ENCODE data around the gene PYGB. TPM values are rescaled to one million over a fixed set of nuclear protein-coding genes. Genes with fewer than 3 reads are reported as not detected.
"Not testable (repeated sequence)": the region's sequence is repeated elsewhere in the genome, so short reads cannot be mapped to it uniquely, and the experiment has no call there.

PYGB gene
- total RNA-seq, 8 experiments from 2014 or later, result 40.5 to 140 (median 65.8) TPM

DNA sequence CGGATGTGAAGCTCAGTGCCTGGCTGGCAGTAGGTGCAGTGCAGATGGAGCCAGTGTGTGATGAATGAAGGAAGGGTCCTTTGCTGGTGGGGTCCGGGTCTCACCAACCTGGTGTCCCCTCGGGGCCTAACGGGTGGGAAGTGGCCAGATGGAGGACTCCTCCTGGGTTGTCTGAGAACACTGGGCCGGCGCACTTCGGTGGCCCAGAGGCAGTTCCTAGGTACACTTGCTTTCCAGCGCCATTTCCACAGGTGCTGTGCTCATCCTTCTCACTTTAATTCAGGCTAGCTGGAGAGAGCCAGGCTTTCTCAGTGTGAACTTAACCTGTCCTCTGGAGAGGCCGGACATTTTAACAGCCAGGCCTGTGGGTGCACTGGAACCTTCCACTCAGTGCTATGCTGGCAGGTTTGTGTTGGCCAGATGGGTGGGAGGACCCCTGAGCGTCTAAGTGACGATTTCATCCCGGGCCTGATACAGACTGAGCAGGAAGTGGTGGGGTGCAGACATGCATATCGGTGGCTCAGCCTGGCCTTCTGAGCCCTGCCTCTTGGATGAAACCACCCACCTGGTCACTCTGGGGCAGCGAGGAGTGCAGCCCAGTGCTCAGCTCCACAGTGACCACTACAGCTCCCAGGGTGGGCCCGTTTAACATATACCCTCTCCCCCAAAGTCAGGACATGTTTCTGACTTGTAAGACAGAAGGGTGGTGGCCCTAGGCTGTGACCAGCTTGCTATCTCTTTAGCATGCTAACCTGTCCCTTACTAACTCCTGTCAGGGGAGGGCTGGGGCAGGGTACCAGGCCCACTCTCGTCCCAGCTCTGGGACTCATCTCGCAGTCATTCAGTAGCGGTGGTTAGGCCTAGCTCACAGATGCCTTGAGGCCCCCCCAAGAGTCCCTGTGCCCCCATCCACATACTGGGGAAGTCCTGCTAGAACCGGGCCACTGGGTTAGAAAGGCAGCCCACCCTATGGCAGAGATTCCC is 8.2 kb upstream of the PYGB start:
- Histone ChIP-seq H3K4me3 (no peak overlapping the region), H3K4me1 (replicated peaks in 1 of 2) (peaks cover 19 to 40% of the 10 kb centered on the region in 2 donors), H3K27ac (no peak overlapping the region)
- WGBS, 10 experiments, result 67 to 96% (median 84%) methylated on average over 2 to 10 of the region's 19 CpGs; no CpG with 5 or more reads in 5 of the 10 experiments
- in situ Hi-C loops (cut with MboI; ENCODE audit: low pct_unique_long_range_greater_than_20kb in 2 of 9, low sequenced_read_pairs in 9 of 9, unreplicated experiment in 9 of 9), result no loop called here
- ATAC-seq (replicated peaks in 6 of 8), result no peak

DNA sequence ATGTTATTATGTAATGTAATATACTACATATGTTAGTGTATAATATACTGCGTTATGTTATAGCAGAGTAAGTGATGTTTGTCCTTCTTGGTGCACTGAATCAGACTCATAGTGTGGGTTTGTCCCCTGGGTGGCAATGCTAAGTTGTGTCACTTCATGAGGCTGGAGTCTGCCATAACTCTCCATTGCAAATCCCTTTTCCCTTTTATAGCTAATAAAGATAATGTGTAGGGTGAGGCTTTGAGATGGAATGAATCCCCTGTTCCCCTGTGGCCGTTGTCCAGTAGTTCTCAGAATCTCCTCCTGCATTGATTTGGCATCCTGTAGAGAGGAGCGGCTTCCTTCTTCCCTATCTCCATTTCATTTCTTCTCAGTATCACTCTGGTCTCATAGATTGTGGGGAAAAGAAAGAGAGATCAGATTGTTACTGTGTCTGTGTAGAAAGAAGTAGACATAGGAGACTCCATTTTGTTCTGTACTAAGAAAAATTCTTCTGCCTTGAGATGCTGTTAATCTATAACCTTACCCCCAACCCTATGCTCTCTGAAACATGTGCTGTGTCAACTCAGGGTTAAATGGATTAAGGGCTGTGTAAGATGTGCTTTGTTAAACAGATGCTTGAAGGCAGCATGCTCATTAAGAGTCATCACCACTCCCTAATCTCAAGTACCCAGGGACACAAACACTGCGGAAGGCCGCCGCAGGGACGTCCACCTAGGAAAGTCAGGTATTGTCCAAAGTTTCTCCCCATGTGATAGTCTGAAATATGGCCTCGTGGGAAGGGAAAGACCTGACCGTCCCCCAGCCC is 6.8 kb upstream of the PYGB start:
- H3K27ac ChIP-seq; in situ Hi-C loops (cut with MboI; ENCODE audit: low pct_unique_long_range_greater_than_20kb in 2 of 9, low sequenced_read_pairs in 9 of 9, unreplicated experiment in 9 of 9); ATAC-seq (replicated peaks in 6 of 8); H3K4me3 ChIP-seq: not testable (repeated sequence)
- H3K4me1 ChIP-seq (replicated peaks in 1 of 2), result peaks cover 16 to 35% of the 10 kb centered on the region in 2 donors
- WGBS, 10 experiments, result 20 to 100% (median 73%) methylated on average over 1 to 3 of the region's 9 CpGs

DNA sequence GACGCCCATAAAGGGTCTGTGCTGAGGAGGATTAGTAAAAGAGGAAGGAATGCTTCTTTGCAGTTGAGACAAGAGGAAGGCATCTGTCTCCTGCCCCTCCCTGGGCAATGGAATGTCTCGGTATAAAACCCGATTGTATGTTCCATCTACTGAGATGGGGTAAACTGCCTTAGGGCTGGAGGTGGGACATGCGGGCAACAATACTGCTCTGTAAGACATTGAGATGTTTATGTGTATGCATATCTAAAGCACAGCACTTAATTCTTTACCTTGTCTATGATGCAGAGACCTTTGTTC is 6.3 kb upstream of the PYGB start:
- in situ Hi-C loops (cut with MboI; ENCODE audit: low pct_unique_long_range_greater_than_20kb in 2 of 9, low sequenced_read_pairs in 9 of 9, unreplicated experiment in 9 of 9); H3K4me3 ChIP-seq; H3K27ac ChIP-seq; ATAC-seq (replicated peaks in 6 of 8): not testable (repeated sequence)
- H3K4me1 ChIP-seq (replicated peaks in 1 of 2), result peaks cover 17 to 39% of the 10 kb centered on the region in 2 donors
- no CpG with 5 or more reads among the region's 4 CpGs for WGBS, 10 experiments

DNA sequence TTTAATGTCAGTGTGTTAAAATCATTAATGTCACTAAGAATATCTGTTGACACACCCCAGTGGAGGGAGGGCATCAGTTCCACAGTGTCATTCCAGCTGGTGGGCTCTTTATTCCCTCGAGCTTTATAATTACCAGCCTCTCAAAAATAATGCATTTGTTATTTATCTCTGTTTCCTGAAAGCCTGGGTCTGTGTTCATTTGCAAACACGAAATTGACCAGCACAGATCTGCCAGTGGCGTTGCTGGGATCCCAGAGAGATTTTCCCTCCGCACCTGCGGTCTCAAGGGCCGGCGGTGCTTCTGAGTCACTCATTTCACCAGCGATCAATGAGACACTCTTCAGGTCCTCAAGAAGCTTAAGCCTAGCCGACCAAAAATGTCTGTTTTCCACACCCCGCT is 5.7 kb upstream of the PYGB start:
- in situ Hi-C loops (cut with MboI; ENCODE audit: low pct_unique_long_range_greater_than_20kb in 2 of 9, low sequenced_read_pairs in 9 of 9, unreplicated experiment in 9 of 9), result no loop called here
- WGBS, 10 experiments, result 64 to 93% (median 80%) methylated on average over 1 to 8 of the region's 10 CpGs; no CpG with 5 or more reads in 3 of the 10 experiments
- no peak for ATAC-seq (replicated peaks in 6 of 8)
- H3K4me3 ChIP-seq, result no peak overlapping the region
- H3K4me1 ChIP-seq (replicated peaks in 1 of 2), result peaks cover 21 to 42% of the 10 kb centered on the region in 2 donors
- H3K27ac ChIP-seq, result no peak overlapping the region

DNA sequence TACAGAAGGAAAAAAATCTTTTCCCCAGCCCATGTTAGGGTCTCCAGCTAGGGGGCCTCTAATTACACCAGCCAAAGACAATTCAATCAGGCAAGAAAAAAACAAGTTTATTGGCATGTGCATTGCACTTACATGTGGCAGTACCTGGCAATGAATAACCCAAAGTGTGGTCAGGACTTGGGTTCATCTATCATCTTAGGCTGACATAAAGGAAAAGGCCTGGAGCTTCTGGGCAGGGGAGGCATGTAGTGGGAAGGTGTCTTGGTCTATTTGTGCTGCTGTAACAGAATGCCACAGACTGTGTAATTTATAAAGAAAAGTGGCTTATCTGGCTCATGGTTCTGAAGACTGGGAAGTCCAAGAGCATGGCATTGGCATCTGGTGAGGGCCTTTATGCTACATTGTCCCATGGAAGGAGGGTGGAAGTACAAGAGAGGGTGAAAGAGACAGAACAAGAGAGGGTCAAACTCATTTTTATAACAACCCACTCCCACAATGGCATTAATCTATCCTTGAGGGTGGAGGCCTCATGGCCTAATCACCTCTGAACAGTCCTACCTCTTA is 4.4 kb upstream of the PYGB start:
- Histone ChIP-seq H3K4me1 (replicated peaks in 1 of 2) (peaks cover 17 to 29% of the 10 kb centered on the region in 2 donors), H3K4me3 (no peak overlapping the region), H3K27ac (no peak overlapping the region)
- no peak for ATAC-seq (replicated peaks in 6 of 8)
- in situ Hi-C loops (cut with MboI; ENCODE audit: low pct_unique_long_range_greater_than_20kb in 2 of 9, low sequenced_read_pairs in 9 of 9, unreplicated experiment in 9 of 9), result no loop called here

DNA sequence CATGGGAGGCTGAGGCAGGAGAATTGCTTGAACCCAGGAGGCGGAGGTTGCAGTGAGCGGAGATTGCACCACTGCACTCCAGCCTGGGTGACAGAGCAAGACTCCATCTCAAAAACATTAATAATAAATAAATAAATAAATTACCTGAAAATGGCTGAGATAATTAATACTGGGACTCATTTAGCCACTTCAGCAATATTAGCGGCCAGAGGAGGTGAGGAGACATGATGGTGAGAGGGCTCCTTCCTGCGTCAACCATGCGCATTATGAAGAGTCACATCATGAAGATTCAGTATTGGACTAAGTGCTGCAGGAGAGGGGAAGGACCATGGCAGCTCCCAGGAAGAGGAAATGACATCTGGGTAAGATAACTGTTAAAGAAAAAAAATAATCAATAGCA is 2.9 kb upstream of the PYGB start:
- WGBS, 10 experiments, result 93 to 100% (median 100%) methylated on average over 1 to 4 of the region's 5 CpGs; no CpG with 5 or more reads in 4 of the 10 experiments
- H3K27ac ChIP-seq, result no peak overlapping the region
- peaks cover 23 to 29% of the 10 kb centered on the region in 2 donors for H3K4me1 ChIP-seq (replicated peaks in 1 of 2)
- H3K4me3 ChIP-seq, result no peak overlapping the region
- ATAC-seq (replicated peaks in 6 of 8), result no peak
- in situ Hi-C loops (cut with MboI; ENCODE audit: low pct_unique_long_range_greater_than_20kb in 2 of 9, low sequenced_read_pairs in 9 of 9, unreplicated experiment in 9 of 9), result no loop called here

DNA sequence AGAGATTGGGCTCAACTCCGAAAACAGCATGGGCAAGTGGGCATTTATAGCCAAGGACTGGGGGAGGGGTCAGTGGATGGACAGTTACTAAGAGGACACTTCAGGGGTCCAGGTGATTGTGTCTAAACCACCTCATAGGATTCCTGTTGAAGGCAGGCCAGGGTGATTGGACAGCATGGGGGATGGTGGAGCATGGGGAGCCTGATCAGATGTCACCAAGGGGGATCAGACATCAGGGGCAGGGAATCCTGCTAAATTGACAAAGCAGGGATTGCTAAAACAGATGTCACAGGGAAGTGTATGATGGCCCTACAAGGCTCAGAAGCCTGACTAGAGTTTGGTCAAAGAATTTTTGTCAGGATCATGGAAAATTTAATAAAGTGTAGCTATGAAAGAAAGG is 2.4 kb upstream of the PYGB start:
- no peak for ATAC-seq (replicated peaks in 6 of 8)
- Histone ChIP-seq H3K27ac (no peak overlapping the region), H3K4me1 (replicated peaks in 1 of 2) (peaks cover 28 to 34% of the 10 kb centered on the region in 2 donors), H3K4me3 (no peak overlapping the region)
- WGBS, 10 experiments, result 60 to 100% (median 100%) methylated on average over 1 of the region's 1 CpG; no CpG with 5 or more reads in 6 of the 10 experiments
- in situ Hi-C loops (cut with MboI; ENCODE audit: low pct_unique_long_range_greater_than_20kb in 2 of 9, low sequenced_read_pairs in 9 of 9, unreplicated experiment in 9 of 9), result no loop called here

DNA sequence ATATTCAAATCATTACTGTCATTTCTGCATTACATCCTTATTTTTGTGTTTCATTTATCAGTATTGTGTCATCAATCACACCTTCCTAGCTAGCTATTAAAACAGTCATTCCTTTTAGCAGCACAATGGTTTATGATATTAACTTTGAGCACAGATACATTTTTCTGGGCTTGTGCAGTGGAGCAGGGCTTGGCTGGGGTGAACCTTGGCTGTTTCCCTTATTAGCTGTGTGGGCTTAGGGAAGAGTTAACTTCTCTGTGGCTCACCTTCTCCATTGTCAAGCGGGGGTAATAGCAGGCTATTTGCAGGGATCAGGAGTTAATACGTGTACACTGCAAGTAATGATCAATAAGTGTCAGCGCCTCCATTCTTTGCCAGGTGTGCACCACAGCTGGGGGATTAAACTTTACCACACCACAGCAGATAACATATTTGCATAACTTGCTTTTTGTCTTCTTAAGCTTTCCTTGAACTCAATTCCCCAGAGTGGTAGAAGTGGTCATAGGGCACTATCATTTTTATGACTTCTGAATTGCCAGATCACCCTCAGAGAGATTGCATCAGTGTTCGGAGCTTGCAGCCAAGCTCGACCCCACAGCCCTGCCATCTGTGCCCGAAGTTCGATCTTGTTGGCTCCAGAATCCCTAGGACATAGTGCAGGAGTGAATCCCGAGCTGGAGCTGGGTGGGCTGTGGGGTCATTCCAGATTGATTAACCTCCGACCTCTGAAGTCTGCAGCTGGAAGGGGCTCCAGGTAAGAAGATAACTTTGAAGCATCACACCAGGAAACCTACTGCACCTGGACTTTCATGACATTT is 1.5 kb upstream of the PYGB start:
- no peak for ATAC-seq (replicated peaks in 6 of 8)
- H3K4me3 ChIP-seq, result peak overlapping the region in 1 of 5 donors; percentile 78
- WGBS, 10 experiments, result 58 to 100% (median 80%) methylated on average over 1 to 9 of the region's 9 CpGs; no CpG with 5 or more reads in 3 of the 10 experiments
- in situ Hi-C loops (cut with MboI; ENCODE audit: low pct_unique_long_range_greater_than_20kb in 2 of 9, low sequenced_read_pairs in 9 of 9, unreplicated experiment in 9 of 9), result no loop called here
- no peak overlapping the region for H3K27ac ChIP-seq
- peaks cover 29 to 39% of the 10 kb centered on the region in 2 donors for H3K4me1 ChIP-seq (replicated peaks in 1 of 2)

DNA sequence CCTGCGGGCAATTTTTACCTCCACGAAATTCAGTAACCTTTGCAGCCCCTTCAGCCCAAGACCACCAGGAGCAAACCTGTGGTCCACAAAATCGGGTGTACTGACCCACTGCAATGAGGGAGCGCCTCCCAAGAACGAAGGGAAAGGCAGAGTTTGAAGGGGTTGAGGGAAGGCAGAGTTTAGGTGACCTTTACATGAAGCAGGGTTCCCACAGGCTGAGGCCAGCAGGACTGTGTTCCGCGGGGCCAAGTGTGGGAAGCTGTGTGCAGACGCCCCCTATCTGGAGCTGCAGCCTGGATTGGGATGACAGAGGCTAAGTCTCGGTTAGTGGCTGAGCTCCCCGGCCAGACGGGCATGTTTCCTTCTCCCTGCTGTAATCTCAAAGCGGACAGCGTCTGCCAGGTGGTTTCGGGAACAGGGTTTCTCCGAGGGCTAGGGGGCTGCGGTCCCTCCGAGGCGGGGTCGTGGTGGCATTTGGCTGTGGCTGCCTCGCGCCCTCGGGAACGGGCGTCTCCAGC is 826 bp upstream of the PYGB start:
- H3K4me1 ChIP-seq (replicated peaks in 1 of 2), result peaks cover 31 to 42% of the 10 kb centered on the region in 2 donors
- peak overlapping the region; percentile 81 to 87 for H3K27ac ChIP-seq
- in situ Hi-C loops (cut with MboI; ENCODE audit: low pct_unique_long_range_greater_than_20kb in 2 of 9, low sequenced_read_pairs in 9 of 9, unreplicated experiment in 9 of 9), result no loop called here
- WGBS, 10 experiments, result 0 to 40% (median 11%) methylated on average over 1 to 4 of the region's 24 CpGs; no CpG with 5 or more reads in 4 of the 10 experiments
- peak overlapping the region; percentile 58 to 82 (median 68) for H3K4me3 ChIP-seq
- ATAC-seq (replicated peaks in 6 of 8), result peak; percentile 16 to 65 (median 54)

DNA sequence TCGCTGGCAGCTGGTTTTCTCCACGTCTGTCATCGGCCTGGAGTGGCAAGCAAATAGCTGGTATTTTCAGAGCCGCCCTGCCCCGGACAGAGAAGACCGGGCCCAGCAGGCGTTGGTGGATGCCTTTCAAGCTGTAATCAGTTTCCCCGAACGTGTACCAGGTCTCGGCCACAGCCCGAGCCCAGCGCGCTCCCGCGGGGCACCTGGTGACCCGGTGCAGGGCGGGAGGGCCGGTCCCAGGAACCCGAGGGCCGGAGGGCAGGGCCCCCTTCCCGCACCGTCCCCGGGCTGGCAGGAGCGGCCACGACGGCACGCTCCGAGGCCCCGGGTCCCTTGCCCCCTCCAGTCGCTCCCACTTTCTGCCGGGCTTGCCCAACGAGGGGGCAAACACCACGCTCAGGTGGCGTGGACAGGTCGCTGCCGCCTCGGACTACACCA is 348 bp upstream of the PYGB start:
- ATAC-seq (replicated peaks in 6 of 8), result peak; percentile 38 to 57 (median 52)
- in situ Hi-C loops (cut with MboI; ENCODE audit: low pct_unique_long_range_greater_than_20kb in 2 of 9, low sequenced_read_pairs in 9 of 9, unreplicated experiment in 9 of 9), result no loop called here
- Histone ChIP-seq H3K4me1 (replicated peaks in 1 of 2) (peaks cover 32 to 41% of the 10 kb centered on the region in 2 donors), H3K4me3 (peak overlapping the region; percentile 58 to 82 (median 68)), H3K27ac (peak overlapping the region; percentile 81 to 87)
- whole genome bisulfite sequencing, 10 experiments, result 4% methylated on average over 3 of the region's 37 CpGs; no CpG with 5 or more reads in 9 of the 10 experiments

DNA sequence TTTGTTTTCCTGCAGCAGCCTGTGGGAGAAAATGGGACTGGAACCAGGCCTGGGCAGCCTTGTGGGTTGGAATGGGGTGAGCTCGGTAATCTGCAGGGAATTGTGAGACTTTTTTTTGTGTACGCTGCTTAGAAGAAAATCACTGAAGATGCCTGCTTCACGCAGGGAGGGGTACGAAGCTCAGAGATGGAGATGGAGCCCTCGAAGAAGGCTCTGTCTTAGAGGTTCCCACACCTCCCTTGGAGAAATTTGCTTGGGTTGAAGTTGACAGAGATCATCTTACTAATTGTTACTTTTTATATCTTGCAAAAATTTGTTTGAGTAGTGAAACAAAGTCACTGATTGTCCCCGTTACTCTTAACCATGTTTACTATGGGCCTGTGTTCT is 894 bp downstream of the PYGB start:
- peak overlapping the region; percentile 58 to 82 (median 68) for H3K4me3 ChIP-seq
- 0 to 19% (median 0%) methylated on average over 1 to 6 of the region's 6 CpGs; no CpG with 5 or more reads in 2 of the 10 experiments for WGBS, 10 experiments
- H3K4me1 ChIP-seq (replicated peaks in 1 of 2), result peaks cover 32 to 41% of the 10 kb centered on the region in 2 donors
- H3K27ac ChIP-seq, result peak overlapping the region; percentile 81 to 87
- ATAC-seq (replicated peaks in 6 of 8), result no peak
- in situ Hi-C loops (cut with MboI; ENCODE audit: low pct_unique_long_range_greater_than_20kb in 2 of 9, low sequenced_read_pairs in 9 of 9, unreplicated experiment in 9 of 9), result no loop called here
